MCF 10A (cell line): Measurements from ENCODE around the gene ARRDC5. TPM values are rescaled to one million over a fixed set of nuclear protein-coding genes. Genes with fewer than 3 reads are reported as not detected.
"Not testable (repeated sequence)": the region's sequence is repeated elsewhere in the genome, so short reads cannot be mapped to it uniquely, and the experiment has no call there.

Experiments
- BruUV-seq: library from RNA; stranded (reverse); fragments of 400-500 nt; replicated peaks from 2 replicates; lab custom pipeline; 2021; lab: Mats Ljungman, UMichigan
- CTCF ChIA-PET: fragments of 300-600 bp; sonication (Branson Sonifier 250); formaldehyde crosslinking; extraction: SDS; loops from one replicate; lab custom pipeline; 2021; ENCODE audit warnings: antibody characterized with exemption, inconsistent platforms; lab: Yijun Ruan, JAX
- POLR2A ChIA-PET: fragments of 300-600, 350-650 bp; sonication (Branson Sonifier 250); formaldehyde crosslinking; extraction: SDS; loops from one replicate; lab custom pipeline; 2020; ENCODE audit warnings: antibody characterized with exemption, inconsistent platforms; lab: Yijun Ruan, JAX
- DNase-seq: peaks from one replicate; pipeline ENCODE4 v3.0.0-alpha.2; 2018; ENCODE audit not compliant: unreplicated experiment
- H3K27ac Mint-ChIP-seq: one replicate; pipeline ENCODE4 v1.8.0; 2022; ENCODE audit warnings: mild to moderate bottlenecking, low read depth, mixed read lengths; ENCODE audit not compliant: unreplicated experiment
- H3K27me3 Mint-ChIP-seq: one replicate; pipeline ENCODE4 v1.8.0; 2022; ENCODE audit warnings: mixed read lengths; ENCODE audit not compliant: insufficient read depth, unreplicated experiment
- H3K36me3 Mint-ChIP-seq: one replicate; pipeline ENCODE4 v1.8.0; 2022; ENCODE audit warnings: mild to moderate bottlenecking, moderate library complexity, mixed read lengths; ENCODE audit not compliant: insufficient read depth, unreplicated experiment
- H3K4me1 Mint-ChIP-seq: one replicate; pipeline ENCODE4 v1.8.0; 2022; ENCODE audit warnings: mixed read lengths; ENCODE audit not compliant: insufficient read depth, unreplicated experiment
- H3K4me3 Mint-ChIP-seq: one replicate; pipeline ENCODE4 v1.8.0; 2022; ENCODE audit warnings: mild to moderate bottlenecking, moderate library complexity, mixed read lengths; ENCODE audit not compliant: unreplicated experiment
- H3K9me3 Mint-ChIP-seq: one replicate; pipeline ENCODE4 v1.8.0; 2022; ENCODE audit warnings: mixed read lengths; ENCODE audit not compliant: unreplicated experiment
- intact Hi-C: fragments of 100-400 bp; cut with micrococcal nuclease; formaldehyde crosslinking; loops from 2 replicates; pipeline ENCODE4 v1.14.1; 2022
- total RNA-seq: library from RNA; stranded (reverse); gene quantifications from 2 replicates; pipeline ENCODE4 v1.2.3, GENCODE V29; 2022
- TF ChIP-seq, protein P1 (sequence below): fragments of 200-600 bp; IDR thresholded peaks from one replicate; pipeline ENCODE4 v1.8.0; 2022; ENCODE audit warnings: antibody characterized with exemption, mild to moderate bottlenecking; ENCODE audit not compliant: unreplicated experiment

The ARRDC5 gene
- total RNA-seq, 1 experiment from 2014 or later, result not detected

DNA sequence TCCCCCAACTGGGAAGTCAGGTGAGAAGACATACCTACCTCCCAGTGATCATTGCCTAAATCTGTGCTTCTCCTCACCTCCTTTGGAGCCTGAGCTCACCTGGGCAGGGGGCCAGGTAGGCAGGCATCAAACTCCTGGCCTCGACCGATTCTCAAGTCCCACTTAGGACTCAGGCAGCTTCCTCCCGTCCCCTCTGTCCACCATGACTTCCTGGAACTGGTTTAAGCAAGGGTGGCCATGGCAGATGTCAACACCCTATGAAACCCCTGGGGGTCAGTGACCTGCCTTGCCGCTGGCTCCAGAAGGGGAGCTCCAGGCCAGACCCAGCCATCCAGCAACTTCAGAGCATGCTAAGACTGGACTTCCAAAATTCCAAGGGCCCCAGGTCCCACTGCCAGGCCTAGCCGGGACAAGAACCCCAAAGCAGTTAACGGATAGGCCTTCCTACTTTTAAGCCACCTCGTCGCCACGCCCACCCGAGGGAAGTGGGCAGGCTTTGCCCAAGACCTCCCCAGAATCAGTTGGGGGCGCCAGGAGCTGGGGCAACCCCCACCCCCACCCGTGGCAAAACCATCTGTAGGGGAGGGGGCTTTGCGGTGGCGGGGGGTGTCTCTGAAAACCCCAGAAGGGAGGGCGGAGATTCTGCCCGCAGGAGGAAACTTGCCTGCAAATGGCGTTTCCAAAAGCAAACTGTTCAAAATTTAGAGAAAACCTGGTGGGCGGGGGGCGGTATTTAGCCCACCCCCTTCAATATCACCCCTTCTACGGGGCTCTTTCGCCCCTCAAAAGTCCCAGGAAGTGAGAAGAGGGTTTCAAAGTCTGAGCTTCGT, 35.9 kb downstream of the ARRDC5 start:
- BruUV-seq, result TSS peak; percentile 76

DNA sequence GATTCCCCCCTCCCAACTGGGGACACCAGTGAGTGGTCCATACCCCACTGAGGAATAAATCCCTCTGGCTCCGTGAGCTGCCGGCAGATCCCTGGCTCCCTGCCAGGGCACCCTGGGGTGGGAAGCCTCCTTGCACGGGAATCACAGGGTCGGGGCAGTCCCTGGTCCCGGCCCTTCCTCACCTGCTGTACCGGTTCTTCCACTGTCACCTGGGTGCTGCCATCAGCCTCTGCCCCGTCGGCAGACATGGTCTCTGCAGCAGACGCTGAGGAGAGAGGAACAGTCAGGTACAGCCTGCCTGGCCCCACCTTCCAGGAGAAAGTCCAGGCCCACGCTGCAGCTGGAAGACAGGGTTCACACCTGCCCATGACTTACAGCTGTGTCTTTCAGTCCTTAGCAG, 41.5 kb downstream of the ARRDC5 start:
- TF ChIP-seq, protein P1, sequence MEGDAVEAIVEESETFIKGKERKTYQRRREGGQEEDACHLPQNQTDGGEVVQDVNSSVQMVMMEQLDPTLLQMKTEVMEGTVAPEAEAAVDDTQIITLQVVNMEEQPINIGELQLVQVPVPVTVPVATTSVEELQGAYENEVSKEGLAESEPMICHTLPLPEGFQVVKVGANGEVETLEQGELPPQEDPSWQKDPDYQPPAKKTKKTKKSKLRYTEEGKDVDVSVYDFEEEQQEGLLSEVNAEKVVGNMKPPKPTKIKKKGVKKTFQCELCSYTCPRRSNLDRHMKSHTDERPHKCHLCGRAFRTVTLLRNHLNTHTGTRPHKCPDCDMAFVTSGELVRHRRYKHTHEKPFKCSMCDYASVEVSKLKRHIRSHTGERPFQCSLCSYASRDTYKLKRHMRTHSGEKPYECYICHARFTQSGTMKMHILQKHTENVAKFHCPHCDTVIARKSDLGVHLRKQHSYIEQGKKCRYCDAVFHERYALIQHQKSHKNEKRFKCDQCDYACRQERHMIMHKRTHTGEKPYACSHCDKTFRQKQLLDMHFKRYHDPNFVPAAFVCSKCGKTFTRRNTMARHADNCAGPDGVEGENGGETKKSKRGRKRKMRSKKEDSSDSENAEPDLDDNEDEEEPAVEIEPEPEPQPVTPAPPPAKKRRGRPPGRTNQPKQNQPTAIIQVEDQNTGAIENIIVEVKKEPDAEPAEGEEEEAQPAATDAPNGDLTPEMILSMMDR, result no peak
- Mint-ChIP-seq H3K27me3 (no peaks in the 10 kb centered on the region), H3K27ac (no peak overlapping the region), H3K4me1 (no peaks in the 10 kb centered on the region), H3K4me3 (no peak overlapping the region), H3K9me3 (no peaks in the 10 kb centered on the region), H3K36me3 (peaks cover 89% of the 10 kb centered on the region)
- ChIA-PET POLR2A (no interaction called here), CTCF (interaction anchor here (0.5 to 0.9 kb wide), 3 partner anchors 29 to 170 kb away, joined by 3 to 4 read pairs (median 3); partner anchors contain the start of gene TICAM1)
- no peak for DNase-seq
- no TSS peak for BruUV-seq
- intact Hi-C loops, result no loop called here

More for the DNA sequence above, 35.9 kb downstream of the ARRDC5 start:
- TF ChIP-seq, protein P1, result no peak
- peak overlapping the region; percentile 90 for H3K27ac Mint-ChIP-seq
- H3K36me3 Mint-ChIP-seq, result peaks cover 37% of the 10 kb centered on the region
- peaks cover 10% of the 10 kb centered on the region for H3K4me1 Mint-ChIP-seq
- intact Hi-C loops, result loop anchor here (5.0 kb wide), 1 partner anchor 55 kb away; no protein-coding TSS in a partner anchor
- peak overlapping the region; percentile 80 for H3K4me3 Mint-ChIP-seq
- no peaks in the 10 kb centered on the region for H3K9me3 Mint-ChIP-seq
- CTCF ChIA-PET, result interaction anchor here (0.6 to 9.6 kb wide), 9 partner anchors 13 to 273 kb away, joined by 3 to 93 read pairs (median 4); no protein-coding TSS in a partner anchor
- POLR2A ChIA-PET, result interaction anchor here (0.5 to 8.9 kb wide), 21 partner anchors 8 to 1650 kb away, joined by 3 to 98 read pairs (median 5); partner anchors contain the start of genes DPP9, KDM4B, SAFB and SAFB2
- peak; percentile 55 for DNase-seq
- H3K27me3 Mint-ChIP-seq, result no peaks in the 10 kb centered on the region

DNA sequence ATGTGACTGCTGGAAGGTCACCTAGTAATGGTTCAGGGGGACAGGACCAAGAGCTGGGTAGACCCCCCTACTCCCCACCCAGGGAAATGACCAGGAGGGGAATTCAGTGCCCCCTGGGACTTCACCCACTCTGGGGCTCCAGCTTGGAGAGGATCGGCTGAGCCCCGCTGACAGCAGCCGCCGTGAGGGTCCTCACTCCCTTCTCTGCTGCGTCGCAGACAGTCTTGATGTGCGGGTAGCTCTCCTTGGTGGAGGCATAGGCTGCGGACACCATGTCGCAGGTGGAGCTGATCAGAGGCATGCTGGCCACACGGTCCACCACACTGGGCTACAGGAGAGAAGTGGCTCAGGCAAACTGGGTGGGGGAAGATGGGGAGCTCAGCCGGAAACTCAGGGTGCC, 43.0 kb downstream of the ARRDC5 start:
- no peak for DNase-seq
- TF ChIP-seq, protein P1, result no peak
- ChIA-PET POLR2A (interaction anchor here (0.7 kb wide), 1 partner anchor 9 kb away, joined by 4 read pairs; no protein-coding TSS in a partner anchor), CTCF (interaction anchor here (0.5 to 1.3 kb wide), 3 partner anchors 10 to 111 kb away, joined by 3 to 5 read pairs (median 3); no protein-coding TSS in a partner anchor)
- H3K27ac Mint-ChIP-seq, result no peak overlapping the region
- no peaks in the 10 kb centered on the region for H3K4me1 Mint-ChIP-seq
- intact Hi-C loops, result no loop called here
- no peak overlapping the region for H3K4me3 Mint-ChIP-seq
- peaks cover 95% of the 10 kb centered on the region for H3K36me3 Mint-ChIP-seq
- no peaks in the 10 kb centered on the region for H3K9me3 Mint-ChIP-seq
- no peaks in the 10 kb centered on the region for H3K27me3 Mint-ChIP-seq
- BruUV-seq, result no TSS peak

DNA sequence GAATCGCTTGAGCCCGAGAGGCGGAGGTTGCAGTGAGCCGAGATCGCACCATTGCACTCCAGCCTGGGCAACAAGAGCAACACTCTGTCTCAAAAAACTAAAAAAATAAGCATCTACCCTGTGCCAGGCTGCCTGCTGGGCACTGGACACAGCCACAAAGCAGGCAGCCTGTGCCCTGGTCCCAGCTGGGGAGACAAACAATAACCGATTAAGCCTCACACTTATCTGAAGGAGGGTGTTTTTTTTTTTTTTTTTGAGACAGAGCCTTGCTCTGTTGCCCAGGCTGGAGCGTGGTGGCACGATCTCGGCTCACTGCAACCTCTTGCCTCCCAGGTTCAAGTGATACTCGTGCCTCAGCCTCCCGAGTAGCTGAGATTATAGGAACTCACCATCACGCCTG, 46.2 kb downstream of the ARRDC5 start:
- CTCF ChIA-PET, result interaction anchor here (0.7 to 3.4 kb wide), 2 partner anchors 47 to 50 kb away, joined by 5 to 16 read pairs; no protein-coding TSS in a partner anchor
- H3K27me3 Mint-ChIP-seq, H3K4me3 Mint-ChIP-seq, DNase-seq, H3K9me3 Mint-ChIP-seq, H3K4me1 Mint-ChIP-seq, POLR2A ChIA-PET, H3K27ac Mint-ChIP-seq, intact Hi-C loops, BruUV-seq: not testable (repeated sequence)
- peaks cover 93% of the 10 kb centered on the region for H3K36me3 Mint-ChIP-seq

DNA sequence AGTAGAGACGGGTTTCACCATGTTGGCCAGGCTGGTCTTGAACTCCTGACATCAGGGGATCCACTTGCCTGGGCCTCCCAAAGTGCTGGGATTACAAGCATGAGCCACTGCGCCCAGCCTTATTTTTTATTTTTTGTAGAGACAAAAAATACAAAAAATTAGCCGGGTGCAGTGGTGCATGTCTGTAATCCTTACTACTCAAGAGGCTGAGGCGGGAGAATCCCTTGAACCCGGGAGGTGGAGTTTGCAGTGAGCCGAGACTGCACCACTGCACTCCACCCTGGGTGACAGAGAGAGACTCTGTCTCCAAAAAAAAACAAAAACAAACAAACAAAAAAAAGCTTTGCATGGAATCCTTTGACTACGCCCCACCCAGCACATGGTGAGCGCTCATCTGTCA, 49.2 kb downstream of the ARRDC5 start:
- H3K4me1 Mint-ChIP-seq, intact Hi-C loops, H3K27ac Mint-ChIP-seq, H3K27me3 Mint-ChIP-seq, BruUV-seq, H3K4me3 Mint-ChIP-seq, H3K9me3 Mint-ChIP-seq, DNase-seq: not testable (repeated sequence)
- peaks cover 85% of the 10 kb centered on the region for H3K36me3 Mint-ChIP-seq
- POLR2A ChIA-PET, result interaction anchor here (0.6 kb wide), 2 partner anchors 18 to 53 kb away, joined by 3 to 6 read pairs; no protein-coding TSS in a partner anchor
- CTCF ChIA-PET, result interaction anchor here (0.6 to 5.4 kb wide), 4 partner anchors 13 to 43 kb away, joined by 3 to 106 read pairs (median 6); no protein-coding TSS in a partner anchor
